Psoas muscle (tissue), 8 donors: ENCODE results near the gene MAPKAPK5. TPM values are rescaled to one million over a fixed set of nuclear protein-coding genes. Genes with fewer than 3 reads are reported as not detected.

ENCODE experiments used
- ATAC-seq, 4 donors: fragments of 200-7000 bp; cut with Tn5 transposase; one replicate each; pipeline ENCODE4 v1.9.1; 2020; ENCODE audit warnings: moderate library complexity in 3 of 4, mild to moderate bottlenecking in 2 of 4
- DNase-seq, 2 donors: peaks; one replicate each; pipeline ENCODE4 v3.0.0-alpha.2; 2020
- H3K27ac ChIP-seq: fragments of 200-600 bp; one replicate; pipeline ENCODE4 v1.8.0; 2022
- H3K27me3 ChIP-seq, 3 donors: fragments of 200-600 bp in 1 of 3; one replicate each; pipeline versions ENCODE4 v1.6.1 to v1.8.0; 2013 to 2022; ENCODE audit warnings: low read length in 2 of 3, mild to moderate bottlenecking in 2 of 3, moderate library complexity in 1 of 3; ENCODE audit not compliant: insufficient read depth in 3 of 3
- H3K36me3 ChIP-seq, 2 donors: fragments of 200-600 bp in 1 of 2; one replicate each; pipeline versions ENCODE4 v1.6.1 to v1.8.0; 2013 to 2022; ENCODE audit warnings: low read depth in 1 of 2, mild to moderate bottlenecking in 1 of 2, moderate library complexity in 1 of 2; ENCODE audit not compliant: insufficient read depth in 1 of 2
- H3K4me1 ChIP-seq: fragments of 200-600 bp; one replicate; pipeline ENCODE4 v1.8.0; 2022
- H3K4me3 ChIP-seq: fragments of 200-600 bp; one replicate; pipeline ENCODE4 v1.8.0; 2022; ENCODE audit warnings: mild to moderate bottlenecking
- H3K9me3 ChIP-seq: fragments of 200-600 bp; one replicate; pipeline ENCODE4 v1.8.0; 2022
- CTCF ChIP-seq: fragments of 200-600 bp; IDR thresholded peaks from one replicate; pipeline ENCODE4 v1.8.0; 2022; ENCODE audit warnings: antibody characterized with exemption
- WGBS, 3 donors: extraction: QIAGEN DNeasy Blood & Tissue Kit; methylation state at CpG; one replicate each; pipeline versions ENCODE4 v1.1.6 to v1.1.7; 2013; 5-methylcytosine and 5-hydroxymethylcytosine counted together
- intact Hi-C, 2 donors: fragments of 100-400 bp; cut with DNase I; formaldehyde crosslinking; loops; one replicate each; pipeline versions ENCODE4 v1.11.0 to v1.14.2; 2022
- long read RNA-seq, 2 donors: library from polyadenylated mRNA; unstranded; transcript quantifications; one replicate each; pipeline ENCODE4 v2.0.0, GENCODE V29; 2021
- polyA plus RNA-seq, 3 donors: library from polyadenylated mRNA; stranded (reverse); fragments of 200-250 nt; gene quantifications; one replicate each; pipeline ENCODE4 v1.2.3, GENCODE V29; 2013
- total RNA-seq, 4 donors: library from RNA; stranded (reverse); fragmentation: NEBNext Ultra II Directional in 2 of 4; extraction: Animal tissue kit (Norgen Biotek cat#: 25700) in 2 of 4; gene quantifications; one replicate each; pipeline versions ENCODE4 v1.2.1 to v1.2.4, GENCODE V29; 2021 to 2023
- donor health status: healthy with polysubstance abuse.
- donor health status: DM: no; HTN: no; CAD: no; lungs with moderate emphysema.
- donor health status: Bipolar disorder and iron deficiency.
- donor health status: healthy.
- donor health status: DM: yes; HTN: yes; CAD: no.
- donor health status: DM: no; HTN: no; CAD: no.
- donor health status: DM: no; HTN: no; CAD: no.
- donor health status: DM: yes; HTN: yes; CAD: no.

MAPKAPK5 gene
- total RNA-seq: 10 to 100 TPM; 23.9 to 36.0 (median 31.0) TPM
- 10 to 100 TPM; 21.7 to 41.2 (median 39.8) TPM for polyA plus RNA-seq
- long read RNA-seq, donor 1, full-length matches to known transcripts: 15 of 29 reads
- long read RNA-seq, donor 1, partial matches to known transcripts: 1 of 29 reads
- long read RNA-seq, donor 1, other reads (novel, unspliced or antisense): 13 of 29 reads
- long read RNA-seq, donor 2, full-length matches to known transcripts: 64 of 114 reads
- long read RNA-seq, donor 2, partial matches to known transcripts: 6 of 114 reads
- long read RNA-seq, donor 2, other reads (novel, unspliced or antisense): 44 of 114 reads

GRCh38 chr12:111841750-111842555 is at the start of gene MAPKAPK5:
Gene MAPKAPK5, plus strand, starts transcription at chr12:111842228. Its CDS starts 506 bp downstream, at chr12:111842734.
- 0 to 1% (median 1%) methylated on average over 68 to 84 of the region's 84 CpGs for WGBS, 3 donors
- TF ChIP-seq CTCF: no peak
- intact Hi-C loops: no loop called here
- H3K9me3 ChIP-seq: no peaks in the 10 kb centered on the region
- peaks cover 5 to 20% of the 10 kb centered on the region in 2 donors for H3K36me3 ChIP-seq
- peak; percentile 96 to 98 for DNase-seq
- H3K4me3 ChIP-seq: peak within 1 kb of the TSS; percentile 87
- no peaks in the 10 kb centered on the region for H3K27me3 ChIP-seq
- H3K27ac ChIP-seq: peak within 1 kb of the TSS; percentile 94
- peak; percentile 94 to 98 (median 96) for ATAC-seq
- peaks cover 31% of the 10 kb centered on the region for H3K4me1 ChIP-seq

- no peak for TF ChIP-seq CTCF
- no peaks in the 10 kb centered on the region for H3K27me3 ChIP-seq
- 82 to 94% (median 92%) methylated on average over 3 of the region's 3 CpGs for WGBS, 3 donors
- DNase-seq (peak in 1 of 2 donors; percentile 14), ATAC-seq (no peak)
- peaks cover 5% of the 10 kb centered on the region for H3K4me1 ChIP-seq
- H3K9me3 ChIP-seq: no peaks in the 10 kb centered on the region
- intact Hi-C loops: no loop called here
- peak overlapping the region; percentile 77 for H3K27ac ChIP-seq
- H3K36me3 ChIP-seq: peaks cover 0 to 87% of the 10 kb centered on the region in 2 donors
- no peak overlapping the region for H3K4me3 ChIP-seq
Observed at GRCh38 chr12:111792856-111793235, 49.2 kb upstream of the MAPKAPK5 start.

GRCh38 chr12:111798182-111798581 is 43.8 kb upstream of the MAPKAPK5 start:
- WGBS, 3 donors: 33 to 55% (median 47%) methylated on average over 4 of the region's 4 CpGs

GRCh38 chr12:111799758-111800157 is 42.3 kb upstream of the MAPKAPK5 start:
- peaks cover 2 to 98% of the 10 kb centered on the region in 2 donors for H3K36me3 ChIP-seq
- H3K9me3 ChIP-seq: no peaks in the 10 kb centered on the region
- intact Hi-C loops: no loop called here
- no peaks in the 10 kb centered on the region for H3K27me3 ChIP-seq
- DNase-seq: no peak
- H3K4me3 ChIP-seq: no peak overlapping the region
- peaks cover 4% of the 10 kb centered on the region for H3K4me1 ChIP-seq
- no peak for ATAC-seq
- TF ChIP-seq CTCF: no peak
- no peak overlapping the region for H3K27ac ChIP-seq
- 92 to 94% (median 94%) methylated on average over 9 of the region's 9 CpGs for WGBS, 3 donors

More at GRCh38 chr12:111798182-111798581, 43.8 kb upstream of the MAPKAPK5 start:
- no peaks in the 10 kb centered on the region for H3K27me3 ChIP-seq
- no peak for TF ChIP-seq CTCF
- no peak overlapping the region for H3K27ac ChIP-seq
- H3K4me1 ChIP-seq: peaks cover 4% of the 10 kb centered on the region
- H3K36me3 ChIP-seq: peaks cover 2 to 98% of the 10 kb centered on the region in 2 donors
- H3K9me3 ChIP-seq: no peaks in the 10 kb centered on the region
- intact Hi-C loops: no loop called here
- peak; percentile 44 to 51 (median 48) for ATAC-seq
- no peak overlapping the region for H3K4me3 ChIP-seq
- peak in 1 of 2 donors; percentile 39 for DNase-seq
